Measurements from ENCODE around the gene SLC6A6. TPM values are rescaled to one million over a fixed set of nuclear protein-coding genes. Genes with fewer than 3 reads are reported as not detected.
A peak's percentile ranks its signal among the peaks of the same experiment; 100 is the strongest.

The SLC6A6 gene
- polyA plus RNA-seq, 1 donor from 2014 or later, result 7.6 TPM

- no peak overlapping the region for H3K4me3 Mint-ChIP-seq
- peaks cover 0 to 1% (median 1%) of the 10 kb centered on the region in 3 donors for H3K9me3 Mint-ChIP-seq
- H3K36me3 Mint-ChIP-seq, result no peaks in the 10 kb centered on the region
- H3K27me3 Mint-ChIP-seq, result no peaks in the 10 kb centered on the region
- peaks cover 3 to 8% (median 7%) of the 10 kb centered on the region in 3 donors for H3K4me1 Mint-ChIP-seq
- H3K27ac Mint-ChIP-seq, result peak overlapping the region in 1 of 3 donors; percentile 35
Measured at GRCh38 chr3:14379843-14380242, 22.6 kb upstream of the SLC6A6 start.

- Mint-ChIP-seq H3K27ac (peak overlapping the region in 1 of 3 donors; percentile 51), H3K4me1 (peaks cover 5 to 7% (median 6%) of the 10 kb centered on the region in 3 donors), H3K9me3 (peaks cover 0 to 3% (median 0%) of the 10 kb centered on the region in 3 donors), H3K27me3 (peaks cover 15% of the 10 kb centered on the region), H3K36me3 (peaks cover 2% of the 10 kb centered on the region), H3K4me3 (no peak overlapping the region)
Measured at GRCh38 chr3:14386254-14386653, 16.2 kb upstream of the SLC6A6 start.

GRCh38 chr3:14388201-14388600, 14.2 kb upstream of the SLC6A6 start:
- Mint-ChIP-seq H3K27ac (no peak overlapping the region), H3K4me3 (peak overlapping the region in 1 of 4 donors; percentile 17), H3K9me3 (peaks cover 0 to 3% (median 0%) of the 10 kb centered on the region in 3 donors), H3K36me3 (peaks cover 2% of the 10 kb centered on the region), H3K4me1 (peaks cover 5 to 7% (median 6%) of the 10 kb centered on the region in 3 donors), H3K27me3 (peaks cover 15% of the 10 kb centered on the region)

- peaks cover 0 to 3% (median 0%) of the 10 kb centered on the region in 3 donors for H3K9me3 Mint-ChIP-seq
- peaks cover 5 to 7% (median 6%) of the 10 kb centered on the region in 3 donors for H3K4me1 Mint-ChIP-seq
- no peak overlapping the region for H3K4me3 Mint-ChIP-seq
- no peak overlapping the region for H3K27ac Mint-ChIP-seq
- H3K27me3 Mint-ChIP-seq, result peaks cover 15% of the 10 kb centered on the region
- H3K36me3 Mint-ChIP-seq, result peaks cover 2% of the 10 kb centered on the region
Measured at GRCh38 chr3:14389166-14389606, 13.2 kb upstream of the SLC6A6 start.

GRCh38 chr3:14389716-14390115, 12.7 kb upstream of the SLC6A6 start:
- no peak overlapping the region for H3K4me3 Mint-ChIP-seq

GRCh38 chr3:14391033-14391432, 11.4 kb upstream of the SLC6A6 start:
- H3K36me3 Mint-ChIP-seq, result no peaks in the 10 kb centered on the region
- H3K4me1 Mint-ChIP-seq, result peaks cover under 1 to 3% (median 2%) of the 10 kb centered on the region in 3 donors
- H3K9me3 Mint-ChIP-seq, result peaks cover 0 to 1% (median 0%) of the 10 kb centered on the region in 3 donors
- H3K27ac Mint-ChIP-seq, result peak overlapping the region in 1 of 3 donors; percentile 46
- no peak overlapping the region for H3K4me3 Mint-ChIP-seq
- H3K27me3 Mint-ChIP-seq, result peaks cover 7% of the 10 kb centered on the region

More at GRCh38 chr3:14389716-14390115, 12.7 kb upstream of the SLC6A6 start:
- peaks cover 15% of the 10 kb centered on the region for H3K27me3 Mint-ChIP-seq
- peaks cover 2% of the 10 kb centered on the region for H3K36me3 Mint-ChIP-seq
- H3K9me3 Mint-ChIP-seq, result peaks cover 0 to 3% (median 0%) of the 10 kb centered on the region in 3 donors
- H3K27ac Mint-ChIP-seq, result peak overlapping the region in 1 of 3 donors; percentile 82
- H3K4me1 Mint-ChIP-seq, result peaks cover 5 to 7% (median 6%) of the 10 kb centered on the region in 3 donors

GRCh38 chr3:14392231-14392630, 10.2 kb upstream of the SLC6A6 start:
- H3K27ac Mint-ChIP-seq, result no peak overlapping the region
- H3K36me3 Mint-ChIP-seq, result no peaks in the 10 kb centered on the region
- peaks cover 6% of the 10 kb centered on the region for H3K27me3 Mint-ChIP-seq
- no peak overlapping the region for H3K4me3 Mint-ChIP-seq
- peaks cover 0 to 1% (median 0%) of the 10 kb centered on the region in 3 donors for H3K9me3 Mint-ChIP-seq
- H3K4me1 Mint-ChIP-seq, result peaks cover 3 to 7% (median 4%) of the 10 kb centered on the region in 3 donors

- Mint-ChIP-seq H3K4me3 (no peak overlapping the region), H3K36me3 (no peaks in the 10 kb centered on the region), H3K4me1 (peaks cover 6 to 14% (median 7%) of the 10 kb centered on the region in 3 donors), H3K27me3 (peaks cover 5% of the 10 kb centered on the region), H3K9me3 (peaks cover 0 to 1% (median 0%) of the 10 kb centered on the region in 3 donors), H3K27ac (no peak overlapping the region)
Measured at GRCh38 chr3:14392803-14393319, 9.5 kb upstream of the SLC6A6 start.

- H3K36me3 Mint-ChIP-seq, result no peaks in the 10 kb centered on the region
- no peak overlapping the region for H3K27ac Mint-ChIP-seq
- H3K4me3 Mint-ChIP-seq, result peak overlapping the region in 1 of 4 donors; percentile 19
- peaks cover 0 to 1% (median 0%) of the 10 kb centered on the region in 3 donors for H3K9me3 Mint-ChIP-seq
- peaks cover 2% of the 10 kb centered on the region for H3K27me3 Mint-ChIP-seq
- peaks cover 6 to 15% (median 7%) of the 10 kb centered on the region in 3 donors for H3K4me1 Mint-ChIP-seq
Measured at GRCh38 chr3:14393440-14394106, 8.8 kb upstream of the SLC6A6 start.

- Mint-ChIP-seq H3K9me3 (no peaks in the 10 kb centered on the region), H3K27me3 (no peaks in the 10 kb centered on the region), H3K36me3 (no peaks in the 10 kb centered on the region), H3K4me1 (peaks cover 6 to 19% (median 9%) of the 10 kb centered on the region in 3 donors), H3K4me3 (peak overlapping the region in 1 of 4 donors; percentile 47), H3K27ac (no peak overlapping the region)
Measured at GRCh38 chr3:14396031-14396692, 6.2 kb upstream of the SLC6A6 start.

- Mint-ChIP-seq H3K4me1 (peaks cover 9 to 22% (median 17%) of the 10 kb centered on the region in 3 donors), H3K4me3 (peak overlapping the region in 1 of 4 donors; percentile 28), H3K36me3 (no peaks in the 10 kb centered on the region), H3K9me3 (no peaks in the 10 kb centered on the region), H3K27ac (peak overlapping the region; percentile 39 to 59 (median 40)), H3K27me3 (no peaks in the 10 kb centered on the region)
Measured at GRCh38 chr3:14397046-14397445, 5.4 kb upstream of the SLC6A6 start.

GRCh38 chr3:14397531-14397930, 4.9 kb upstream of the SLC6A6 start:
- peaks cover 12 to 24% (median 19%) of the 10 kb centered on the region in 3 donors for H3K4me1 Mint-ChIP-seq
- H3K36me3 Mint-ChIP-seq, result no peaks in the 10 kb centered on the region
- no peaks in the 10 kb centered on the region for H3K9me3 Mint-ChIP-seq
- H3K27ac Mint-ChIP-seq, result peak overlapping the region in 1 of 3 donors; percentile 39
- no peaks in the 10 kb centered on the region for H3K27me3 Mint-ChIP-seq
- peak overlapping the region in 2 of 4 donors; percentile 7 to 28 for H3K4me3 Mint-ChIP-seq

- H3K4me3 Mint-ChIP-seq, result peak overlapping the region in 1 of 4 donors; percentile 41
- peaks cover 2% of the 10 kb centered on the region for H3K36me3 Mint-ChIP-seq
- no peaks in the 10 kb centered on the region for H3K9me3 Mint-ChIP-seq
- H3K27ac Mint-ChIP-seq, result peak overlapping the region; percentile 2 to 37 (median 11)
- no peaks in the 10 kb centered on the region for H3K27me3 Mint-ChIP-seq
- peaks cover 12 to 24% (median 19%) of the 10 kb centered on the region in 3 donors for H3K4me1 Mint-ChIP-seq
Measured at GRCh38 chr3:14397940-14398796, 4.2 kb upstream of the SLC6A6 start.

- Mint-ChIP-seq H3K36me3 (peaks cover 2% of the 10 kb centered on the region), H3K4me3 (peak overlapping the region in 1 of 4 donors; percentile 41), H3K9me3 (no peaks in the 10 kb centered on the region), H3K4me1 (peaks cover 12 to 24% (median 19%) of the 10 kb centered on the region in 3 donors), H3K27ac (peak overlapping the region; percentile 2 to 37 (median 11)), H3K27me3 (no peaks in the 10 kb centered on the region)
Measured at GRCh38 chr3:14398797-14399106, 3.7 kb upstream of the SLC6A6 start.

Data from IgD-negative memory B cell (primary cell).